Measurements from ENCODE around the gene CLIC4. TPM values are rescaled to one million over a fixed set of nuclear protein-coding genes. Genes with fewer than 3 reads are reported as not detected.

CLIC4 gene
- total and polyA plus RNA-seq, 10 of the 15 experiments (the other 5 are each of a cell fraction or from before 2014, with no cell fraction given) = 20.4 to 107 (median 69.6) TPM

DNA sequence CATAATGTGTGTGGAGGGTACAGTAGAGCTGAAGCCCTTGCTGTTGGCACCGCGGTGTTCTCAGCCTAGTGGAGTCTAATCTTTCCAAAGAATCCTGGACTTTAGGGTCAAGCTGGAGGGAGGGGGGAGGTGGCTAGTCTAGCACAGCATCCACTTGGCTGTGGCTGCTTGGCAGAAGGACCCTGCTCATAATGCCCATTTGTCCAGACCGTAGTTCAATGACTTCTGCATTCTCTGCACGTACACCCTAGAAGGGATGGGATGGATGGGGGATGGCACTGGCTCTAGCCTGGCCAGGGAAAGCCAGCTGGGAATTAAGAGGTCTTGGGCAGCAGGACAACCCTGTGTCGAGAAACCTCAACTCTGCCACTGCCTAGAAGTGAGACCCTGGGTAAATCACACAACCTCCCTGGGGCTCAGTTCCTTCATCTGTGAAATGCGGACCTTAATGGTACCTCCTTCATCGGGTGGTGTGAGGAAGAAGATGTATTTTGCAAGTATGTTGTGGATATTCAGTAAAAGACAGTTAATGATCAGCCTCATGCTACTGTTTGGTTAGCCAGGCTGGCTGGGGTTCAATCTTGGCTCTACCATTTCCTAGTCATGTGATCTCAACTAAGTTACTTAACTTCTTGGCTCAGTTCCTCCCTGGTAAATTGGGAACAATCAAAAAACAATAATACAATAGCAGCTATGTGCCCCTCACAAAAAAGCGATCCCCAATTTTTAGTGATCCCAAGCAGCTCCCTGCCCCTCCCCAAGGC is 27.2 kb upstream of the CLIC4 start:
- Histone ChIP-seq H3K79me2 (ENCODE audit: control insufficient read depth, insufficient read depth, low read length) (no peaks in the 10 kb centered on the region), H3K4me1 (ENCODE audit: control insufficient read depth, insufficient read depth, low read length) (no peaks in the 10 kb centered on the region), H3K4me3 (no peak overlapping the region), H3K9me3 (replicated peaks; ENCODE audit: control insufficient read depth, insufficient read depth, low read length) (no peaks in the 10 kb centered on the region; the same call in 2 of the 3 replicates), H3K27me3 (replicated peaks in 1 of 2; ENCODE audit: control insufficient read depth in 2 of 2, insufficient read depth in 2 of 2, low read length in 1 of 2) (no peaks in the 10 kb centered on the region), H3K9ac (ENCODE audit: control insufficient read depth, insufficient read depth, low read length) (no peak overlapping the region), H2AFZ (ENCODE audit: control insufficient read depth, low read depth, low read length) (no peak overlapping the region), H3K36me3 (ENCODE audit: control insufficient read depth in 2 of 2, insufficient read depth in 2 of 2, low read length in 1 of 2) (no peaks in the 10 kb centered on the region), H4K20me1 (ENCODE audit: control insufficient read depth, insufficient read depth) (no peaks in the 10 kb centered on the region), H3K4me2 (ENCODE audit: control insufficient read depth, insufficient read depth) (no peak overlapping the region), H3K27ac (ENCODE audit: control insufficient read depth, insufficient read depth) (no peak overlapping the region)
- FAIRE-seq (no peak), DNase-seq (ENCODE audit: low read depth, low spot score) (no peak), ATAC-seq (no peak)
- WGBS (ENCODE audit: insufficient coverage, insufficient replicate concordance, low lambda C conversion rate, missing lambda C conversion rate) = 76% methylated on average over 8 of the region's 8 CpGs
- intact Hi-C loops (cut with micrococcal nuclease; ENCODE audit: unreplicated experiment) (no loop called here), in situ Hi-C loops (cut with MboI) (no loop called here)
- POLR2A ChIA-PET = no interaction called here
- no peak for TF ChIP-seq JUND (IDR thresholded peaks at IDR 0.05; ENCODE audit: low read depth, low read length)
- TF ChIP-seq MTA3 (IDR thresholded peaks at IDR 0.05; ENCODE audit: borderline replicate concordance, low read length) = no peak
- no peak for TF ChIP-seq HDAC6 (IDR thresholded peaks at IDR 0.05; ENCODE audit: unreplicated experiment)
- no TSS peak for BruUV-seq (replicated peaks)
- CTCF ChIA-PET = interaction anchor here (1.0 to 1.2 kb wide), 2 partner anchors 24 to 114 kb away, joined by 4 read pairs; no protein-coding TSS in a partner anchor
- RAD21 ChIA-PET (ENCODE audit: unreplicated experiment) = no interaction called here
- SMC1A ChIA-PET (ENCODE audit: uncharacterized antibody, unreplicated experiment) = interaction anchor here (0.7 to 1.0 kb wide), 2 partner anchors 7 to 13 kb away, joined by 3 read pairs; no protein-coding TSS in a partner anchor

- DNase-seq (ENCODE audit: low read depth, low spot score) (no peak), FAIRE-seq (no peak), ATAC-seq (no peak)
- 55% methylated on average over 12 of the region's 12 CpGs for WGBS (ENCODE audit: insufficient coverage, insufficient replicate concordance, low lambda C conversion rate, missing lambda C conversion rate)
- Histone ChIP-seq H3K9me3 (replicated peaks; ENCODE audit: control insufficient read depth, insufficient read depth, low read length) (no peaks in the 10 kb centered on the region; the same call in 2 of the 3 replicates), H3K4me2 (ENCODE audit: control insufficient read depth, insufficient read depth) (no peak overlapping the region), H3K4me1 (ENCODE audit: control insufficient read depth, insufficient read depth, low read length) (no peaks in the 10 kb centered on the region), H3K4me3 (no peak overlapping the region), H3K27me3 (replicated peaks in 1 of 2; ENCODE audit: control insufficient read depth in 2 of 2, insufficient read depth in 2 of 2, low read length in 1 of 2) (no peaks in the 10 kb centered on the region), H4K20me1 (ENCODE audit: control insufficient read depth, insufficient read depth) (no peaks in the 10 kb centered on the region), H3K79me2 (ENCODE audit: control insufficient read depth, insufficient read depth, low read length) (no peaks in the 10 kb centered on the region), H3K36me3 (ENCODE audit: control insufficient read depth in 2 of 2, insufficient read depth in 2 of 2, low read length in 1 of 2) (no peaks in the 10 kb centered on the region), H3K27ac (ENCODE audit: control insufficient read depth, insufficient read depth) (no peak overlapping the region), H3K9ac (ENCODE audit: control insufficient read depth, insufficient read depth, low read length) (no peak overlapping the region), H2AFZ (ENCODE audit: control insufficient read depth, low read depth, low read length) (no peak overlapping the region)
- no TSS peak for BruUV-seq (replicated peaks)
- in situ Hi-C loops (cut with MboI) = no loop called here
- ChIA-PET SMC1A (ENCODE audit: uncharacterized antibody, unreplicated experiment) (no interaction called here), POLR2A (interaction anchor here (0.7 to 0.8 kb wide), 2 partner anchors 15 to 144 kb away, joined by 3 read pairs; no protein-coding TSS in a partner anchor), CTCF (no interaction called here), RAD21 (ENCODE audit: unreplicated experiment) (no interaction called here)
- intact Hi-C loops (cut with micrococcal nuclease; ENCODE audit: unreplicated experiment) = no loop called here
- TF ChIP-seq SRF (IDR thresholded peaks at IDR 0.05; ENCODE audit: low read depth in 2 of 2, low read length in 2 of 2) (no peak), STAT1 (conservative IDR thresholded peaks at IDR 0.05) (no peak)
- TF ChIP-seq, protein P1, sequence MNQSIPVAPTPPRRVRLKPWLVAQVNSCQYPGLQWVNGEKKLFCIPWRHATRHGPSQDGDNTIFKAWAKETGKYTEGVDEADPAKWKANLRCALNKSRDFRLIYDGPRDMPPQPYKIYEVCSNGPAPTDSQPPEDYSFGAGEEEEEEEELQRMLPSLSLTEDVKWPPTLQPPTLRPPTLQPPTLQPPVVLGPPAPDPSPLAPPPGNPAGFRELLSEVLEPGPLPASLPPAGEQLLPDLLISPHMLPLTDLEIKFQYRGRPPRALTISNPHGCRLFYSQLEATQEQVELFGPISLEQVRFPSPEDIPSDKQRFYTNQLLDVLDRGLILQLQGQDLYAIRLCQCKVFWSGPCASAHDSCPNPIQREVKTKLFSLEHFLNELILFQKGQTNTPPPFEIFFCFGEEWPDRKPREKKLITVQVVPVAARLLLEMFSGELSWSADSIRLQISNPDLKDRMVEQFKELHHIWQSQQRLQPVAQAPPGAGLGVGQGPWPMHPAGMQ (IDR thresholded peaks at IDR 0.05; ENCODE audit: borderline replicate concordance) = no peak
These were observed 25.1 kb upstream of the CLIC4 start for GRCh38 chr1:24720152-24720551.
